GM18873 (cell line): ENCODE data around the gene ST7.
A peak's percentile ranks its signal among the peaks of the same experiment; 100 is the strongest.
"Not testable (repeated sequence)": the region's sequence is repeated elsewhere in the genome, so short reads cannot be mapped to it uniquely, and the experiment has no call there.

Experiments
- ATAC-seq: cut with Tn5 transposase; IDR thresholded peaks from one replicate; pipeline ENCODE4 v1.9.1; 2021; ENCODE audit warnings: mild to moderate bottlenecking, moderate library complexity, moderate number of reproducible peaks; ENCODE audit not compliant: unreplicated experiment, low FRiP score

ST7 gene

DNA sequence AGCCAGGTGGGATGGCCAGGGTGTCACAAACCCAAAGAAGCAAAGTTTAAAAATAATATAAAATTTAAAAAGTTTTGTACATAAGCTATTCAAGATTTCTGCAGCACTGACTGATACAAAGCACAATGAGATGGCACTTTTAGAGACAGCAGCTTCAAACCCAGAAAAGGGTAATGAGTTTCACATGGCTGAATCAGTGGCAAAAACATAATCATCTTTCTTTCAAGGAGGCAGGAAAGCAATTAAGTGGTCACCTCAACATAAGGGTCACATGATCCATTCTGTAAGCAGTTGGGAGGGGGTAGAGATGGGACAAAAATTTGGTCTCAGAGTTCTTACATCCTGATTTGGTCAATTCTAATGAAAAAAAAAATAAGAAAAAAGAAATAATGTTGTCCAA, 17.9 kb downstream of the ST7 start:
- not testable (repeated sequence) for ATAC-seq

DNA sequence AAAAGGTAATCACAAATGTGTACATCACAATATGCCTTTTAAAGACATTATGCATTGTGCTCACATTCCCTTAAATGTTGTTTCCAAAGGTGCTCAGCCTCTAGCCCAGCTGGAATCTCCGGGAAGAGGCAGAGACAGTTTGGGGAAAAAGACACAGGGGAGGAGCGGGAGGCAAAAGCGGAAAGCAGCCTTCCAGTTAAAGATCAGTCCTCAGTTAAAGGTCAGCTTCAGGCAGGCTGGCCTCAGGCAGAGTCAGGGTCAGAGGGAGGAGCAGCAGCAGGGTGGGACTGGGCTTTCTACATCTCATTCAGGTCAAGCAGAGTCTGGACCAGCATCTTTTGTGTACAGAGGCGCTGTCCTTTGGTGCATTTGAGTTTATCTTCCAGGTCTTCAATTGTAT, 18.6 kb downstream of the ST7 start:
- ATAC-seq = no peak

DNA sequence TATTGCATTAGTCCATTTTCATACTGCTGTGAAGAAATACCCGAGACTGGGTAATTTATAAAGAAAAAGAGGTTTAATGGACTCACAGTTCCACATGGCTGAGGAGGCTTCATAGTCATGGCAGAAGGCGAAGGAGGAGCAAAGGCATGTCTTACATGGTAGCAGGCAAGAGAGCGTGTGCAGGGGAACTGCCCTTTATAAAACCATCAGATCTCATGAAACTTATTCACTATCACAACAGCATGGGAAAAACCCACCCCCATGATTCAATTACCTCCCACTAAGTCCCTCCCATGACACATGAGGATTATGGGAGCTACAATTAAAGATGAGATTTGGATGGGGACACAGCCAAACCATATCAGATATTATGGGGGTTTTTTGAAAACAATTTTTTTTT, 21.7 kb downstream of the ST7 start:
- ATAC-seq = not testable (repeated sequence)

DNA sequence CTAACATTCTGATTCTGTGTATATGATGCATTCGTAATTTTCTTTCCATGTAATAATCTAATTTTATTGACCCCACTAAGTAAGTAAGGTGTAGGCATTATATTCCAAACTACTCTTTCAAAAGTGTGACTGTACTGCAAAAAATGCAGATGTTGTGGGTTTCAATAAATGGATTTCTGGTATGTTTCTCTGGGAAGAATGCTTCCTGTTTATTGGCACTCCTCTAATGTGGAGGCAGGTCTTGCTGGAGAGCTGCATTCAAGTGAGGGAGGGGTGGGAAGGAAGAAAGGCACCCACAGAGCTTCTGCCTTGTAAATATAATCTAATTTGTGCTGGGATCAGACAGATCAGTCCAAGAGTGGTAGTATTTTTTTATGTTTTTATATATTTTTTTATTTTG, 23.9 kb downstream of the ST7 start:
- ATAC-seq = no peak

DNA sequence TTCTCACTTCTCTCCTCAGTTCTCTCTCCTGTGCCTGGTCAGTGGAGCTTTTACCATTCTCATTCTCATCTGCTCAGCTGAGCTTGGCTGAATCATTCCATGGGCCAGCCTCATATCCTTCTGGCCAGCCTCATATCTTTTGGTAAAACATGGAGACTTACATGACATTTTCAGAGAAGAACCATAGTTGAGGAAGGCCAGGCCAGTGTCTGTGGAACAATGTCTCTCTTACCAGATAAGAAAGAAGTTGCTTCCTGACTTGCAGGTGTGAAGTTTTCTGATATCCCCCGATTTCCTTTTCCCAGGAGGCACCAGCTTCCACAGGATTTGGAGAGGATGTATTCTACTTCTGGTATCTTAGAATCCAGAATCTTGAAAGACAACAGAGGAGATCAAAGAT, 24.7 kb downstream of the ST7 start:
- ATAC-seq = no peak

DNA sequence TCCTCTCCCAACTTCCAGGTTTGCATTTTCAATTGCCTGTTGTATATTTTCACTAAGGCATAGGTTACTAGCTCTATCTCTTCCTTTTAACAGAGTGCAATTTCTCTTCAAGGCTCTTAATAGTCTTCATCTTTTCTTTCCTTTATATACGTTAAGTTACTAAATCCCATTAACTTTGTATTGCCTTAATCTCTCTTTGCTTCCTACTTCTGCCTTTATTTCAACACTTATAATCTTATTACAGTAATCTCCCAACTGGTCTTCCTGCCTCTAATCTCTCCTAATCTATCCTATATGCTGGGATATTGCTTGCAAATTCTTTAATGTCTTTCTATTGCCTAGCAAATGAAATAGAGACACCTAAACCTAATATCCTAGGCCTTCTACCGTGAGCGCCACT, 26.1 kb downstream of the ST7 start:
- ATAC-seq = no peak

DNA sequence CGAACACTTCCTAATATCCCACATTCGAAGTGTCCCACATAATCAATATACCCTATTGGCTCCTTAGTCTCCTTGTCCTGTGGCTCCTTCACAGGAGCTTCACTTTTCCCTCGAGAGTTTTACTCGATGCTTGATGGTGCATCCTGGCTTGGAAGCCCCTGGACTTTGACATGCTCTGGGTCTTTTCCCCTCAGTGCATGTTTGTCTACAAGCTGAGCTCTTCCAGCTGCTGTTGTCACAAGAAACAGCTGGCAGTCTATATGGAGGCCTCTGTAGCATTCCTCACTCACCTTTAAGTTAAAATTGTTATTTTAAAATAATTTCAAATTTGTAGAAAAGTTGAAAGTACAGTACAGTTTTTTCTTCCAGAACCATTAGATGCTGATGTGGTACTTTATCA, 27.1 kb downstream of the ST7 start:
- no peak for ATAC-seq

DNA sequence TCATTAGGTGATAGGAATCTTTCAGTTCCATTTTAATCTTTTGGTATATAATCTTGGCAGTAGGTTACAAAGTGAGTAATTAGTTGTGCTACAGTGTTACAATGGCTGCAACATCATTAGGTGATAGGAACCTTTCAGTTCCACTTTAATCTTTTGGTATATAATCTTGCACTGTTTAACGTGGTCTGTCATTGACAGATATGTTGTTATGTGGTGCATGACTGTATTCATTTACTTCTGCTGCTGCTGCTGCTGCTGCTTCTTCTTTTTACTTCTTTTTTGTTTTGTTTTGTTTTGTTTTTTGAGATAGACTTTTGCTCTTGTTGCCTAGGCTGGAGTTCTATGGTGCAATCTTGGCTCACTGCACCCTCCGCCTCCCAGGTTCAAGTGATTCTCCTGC, 28.6 kb downstream of the ST7 start:
- ATAC-seq = no peak

DNA sequence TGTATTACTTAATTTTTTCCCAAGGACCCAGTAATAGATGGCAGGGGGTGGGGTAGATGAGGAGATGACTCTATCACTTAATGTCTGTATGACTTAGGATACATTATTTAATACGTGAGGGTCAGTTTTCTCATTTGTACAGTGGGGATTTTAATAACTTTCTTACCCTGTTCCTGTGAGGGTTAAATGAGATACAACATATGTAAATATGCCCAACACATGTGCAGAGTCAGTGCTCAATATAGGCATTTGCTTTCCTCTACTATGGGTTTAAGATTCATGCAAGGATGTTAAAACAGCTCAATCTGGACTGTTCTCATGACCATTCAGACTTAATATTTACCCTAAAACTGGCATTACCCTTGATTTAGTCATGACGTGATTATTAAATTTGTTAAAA, 31.2 kb downstream of the ST7 start:
- peak; percentile 15 for ATAC-seq

DNA sequence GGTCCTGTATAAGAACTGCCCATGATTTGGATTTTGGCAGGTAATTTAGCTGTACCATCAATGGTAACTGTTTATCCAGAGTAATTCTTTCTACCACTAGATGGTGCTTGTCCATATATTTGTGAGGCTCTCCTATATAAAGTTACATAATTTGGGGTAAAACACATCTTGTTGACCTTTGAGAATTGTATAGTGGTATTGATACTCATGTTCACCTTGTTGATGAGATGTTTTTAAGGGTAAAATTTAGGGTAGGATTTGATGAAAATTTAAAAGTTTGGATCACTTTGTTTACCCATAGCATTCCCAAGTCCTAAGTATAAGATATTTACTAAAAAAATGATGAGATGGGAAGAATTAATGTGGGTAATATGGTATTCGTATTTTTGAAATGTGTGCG, 31.6 kb downstream of the ST7 start:
- ATAC-seq = peak; percentile 53

DNA sequence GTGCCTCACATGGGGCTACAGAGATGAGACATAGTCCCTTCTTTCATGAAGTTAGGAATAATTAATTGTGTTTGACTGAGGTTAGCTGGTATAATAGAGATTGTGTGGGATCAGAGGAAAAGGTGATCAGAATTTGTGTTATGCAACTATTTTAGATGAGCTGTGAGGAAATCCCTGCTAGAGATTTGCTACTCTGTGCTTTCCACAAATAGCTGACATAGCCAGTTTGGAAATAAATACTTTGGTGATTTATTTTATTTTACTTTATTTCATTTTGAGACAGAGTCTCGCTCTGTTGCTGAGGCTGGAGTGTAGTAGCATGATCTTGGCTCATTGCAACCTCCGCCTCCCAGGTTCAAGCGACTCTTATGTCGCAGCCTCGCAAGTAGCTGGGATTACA, 32.3 kb downstream of the ST7 start:
- no peak for ATAC-seq

DNA sequence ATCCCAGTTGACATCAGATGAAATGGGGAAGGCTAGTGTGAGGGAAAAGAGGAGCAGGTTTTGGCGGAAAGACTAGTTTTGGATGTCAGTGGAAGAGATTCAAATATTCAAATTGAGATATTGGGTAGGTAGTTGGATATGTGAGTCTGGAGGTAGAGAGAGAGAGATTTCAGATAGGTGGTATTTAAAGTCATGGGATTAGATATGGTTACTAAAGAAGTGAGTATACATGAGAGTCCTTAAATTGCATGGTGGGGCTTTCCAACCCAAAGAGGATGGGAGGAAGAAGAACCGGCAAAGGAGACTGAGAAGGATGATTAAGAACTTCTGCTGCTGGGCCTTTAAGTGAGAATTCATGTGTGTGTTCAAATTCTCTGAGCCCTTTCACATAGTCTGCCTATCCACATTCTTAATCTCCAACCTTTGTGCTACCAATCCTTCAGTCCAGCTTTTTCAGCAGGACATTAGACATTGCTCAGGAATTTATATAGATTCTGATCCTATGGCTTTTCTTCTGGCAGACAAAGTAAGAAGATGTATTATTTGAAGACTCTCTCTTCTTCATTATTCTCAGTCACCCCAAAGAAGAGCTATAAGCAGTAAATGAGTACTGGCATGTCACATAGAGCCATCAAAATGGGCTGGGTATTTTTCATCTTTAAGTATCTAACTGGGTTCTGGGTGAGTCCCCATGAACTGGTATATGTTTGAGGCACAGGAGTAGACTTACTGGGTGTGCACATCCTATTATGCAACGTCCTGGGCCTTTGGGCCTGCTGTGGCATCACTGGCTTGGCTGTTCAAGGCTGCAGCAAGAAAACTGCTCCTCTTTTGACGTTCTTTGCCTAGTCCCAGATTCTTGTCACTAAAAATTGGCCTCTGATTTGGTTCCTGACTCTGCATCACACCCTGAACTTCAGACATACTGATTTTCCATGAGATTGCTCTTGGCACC, 33.6 kb downstream of the ST7 start:
- ATAC-seq = no peak

DNA sequence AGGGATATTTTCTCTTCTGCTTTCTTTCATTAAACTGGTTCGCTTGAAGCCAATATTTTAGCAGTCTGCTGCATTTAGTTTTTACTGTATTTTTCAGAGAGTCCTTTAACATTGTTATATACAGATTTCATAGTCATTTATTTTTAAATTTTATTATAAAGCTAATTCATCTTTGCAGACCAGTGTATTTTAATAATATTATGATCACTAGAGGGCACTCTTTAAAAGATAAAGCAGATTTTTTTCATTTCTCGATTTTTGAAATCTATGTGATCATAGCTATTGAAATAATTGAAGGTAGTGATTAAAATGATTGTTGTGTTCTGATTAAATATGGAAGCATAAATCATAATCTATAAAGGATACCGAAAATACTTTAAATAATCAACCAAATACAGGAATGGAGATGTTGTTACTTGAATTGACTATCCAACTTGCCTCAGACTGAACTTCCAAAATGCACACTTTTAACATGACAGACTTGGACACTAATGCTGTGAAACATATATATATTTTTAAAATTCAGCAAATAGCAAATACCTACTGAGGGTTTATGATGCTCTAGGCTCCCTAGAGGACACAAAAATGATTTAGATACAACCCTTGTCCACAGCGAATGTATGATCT, 35.2 kb downstream of the ST7 start:
- no peak for ATAC-seq

DNA sequence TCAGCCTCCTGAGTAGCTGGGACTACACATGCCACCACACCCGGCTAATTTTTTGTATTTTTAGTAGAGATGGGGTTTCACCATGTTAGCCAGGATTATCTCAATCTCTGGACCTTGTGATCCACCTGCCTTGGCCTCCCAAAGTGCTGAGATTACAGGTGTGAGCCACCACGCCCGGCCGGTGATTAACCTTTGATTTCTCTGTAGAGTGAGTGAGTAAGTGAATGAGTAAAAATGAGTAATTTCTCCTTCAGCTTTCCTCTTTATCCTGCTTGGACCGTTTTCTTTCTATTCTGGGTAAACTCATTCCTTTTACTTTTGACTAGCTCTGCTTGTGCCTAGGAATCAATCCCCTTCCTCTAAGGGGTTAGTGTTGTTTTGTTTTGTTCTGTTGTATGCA, 36.8 kb downstream of the ST7 start:
- ATAC-seq = no peak

DNA sequence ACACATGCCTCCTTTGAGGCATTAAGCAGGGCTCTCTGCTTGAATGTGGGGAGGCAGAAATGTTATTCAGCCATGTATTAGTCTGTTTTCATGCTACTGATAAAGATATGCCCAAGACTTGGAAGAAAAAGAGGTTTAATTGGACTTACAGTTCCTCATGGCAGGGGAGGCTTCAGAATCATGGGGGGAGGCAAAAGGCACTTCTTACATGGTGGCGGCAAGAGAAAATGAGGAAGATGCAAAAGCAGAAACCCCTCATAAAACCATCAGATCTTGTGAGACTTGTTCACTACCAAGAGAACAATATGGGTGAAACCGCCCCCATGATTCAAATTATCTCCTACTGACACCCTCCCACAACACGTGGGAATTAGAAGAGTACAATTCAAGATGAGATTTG, 37.9 kb downstream of the ST7 start:
- no peak for ATAC-seq

DNA sequence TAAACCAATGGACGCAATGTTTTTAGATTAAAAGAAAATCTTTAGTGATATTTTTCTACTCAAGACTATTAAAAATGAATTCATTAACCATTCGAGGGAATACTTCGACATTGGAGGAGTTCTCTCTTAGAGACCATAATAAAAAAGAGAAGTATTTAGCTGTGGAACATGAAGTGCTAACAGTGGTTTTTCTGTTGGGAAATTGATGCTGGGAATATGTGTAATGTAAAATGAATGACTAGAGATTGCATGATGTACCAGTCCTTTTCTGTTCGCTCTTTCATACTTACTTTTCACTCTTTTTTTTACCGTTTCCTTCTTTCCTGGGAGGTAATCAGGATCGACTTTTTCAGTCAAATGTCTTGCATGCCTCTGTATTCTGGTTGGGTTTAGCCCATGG, 41.3 kb downstream of the ST7 start:
- ATAC-seq = no peak

DNA sequence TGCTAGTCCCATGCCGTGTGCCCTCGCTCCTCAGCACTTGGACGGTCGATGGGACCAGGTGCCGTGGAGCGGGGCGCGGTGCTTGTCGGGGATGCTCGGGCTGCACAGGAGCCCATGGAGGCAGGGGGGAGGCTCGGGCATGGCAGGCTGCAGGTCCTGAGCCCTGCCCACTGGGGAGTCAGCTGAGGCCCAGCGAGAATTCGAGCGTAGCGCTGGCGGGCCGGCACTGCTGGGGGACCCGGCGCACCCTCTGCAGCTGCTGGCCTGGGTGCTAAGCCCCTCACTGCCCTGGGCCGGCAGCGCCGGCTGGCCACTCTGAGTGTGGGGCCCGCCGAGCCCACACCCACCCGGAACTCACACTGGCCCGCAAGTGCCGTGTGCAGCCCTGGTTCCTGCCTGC, 44.7 kb downstream of the ST7 start:
- ATAC-seq = no peak

DNA sequence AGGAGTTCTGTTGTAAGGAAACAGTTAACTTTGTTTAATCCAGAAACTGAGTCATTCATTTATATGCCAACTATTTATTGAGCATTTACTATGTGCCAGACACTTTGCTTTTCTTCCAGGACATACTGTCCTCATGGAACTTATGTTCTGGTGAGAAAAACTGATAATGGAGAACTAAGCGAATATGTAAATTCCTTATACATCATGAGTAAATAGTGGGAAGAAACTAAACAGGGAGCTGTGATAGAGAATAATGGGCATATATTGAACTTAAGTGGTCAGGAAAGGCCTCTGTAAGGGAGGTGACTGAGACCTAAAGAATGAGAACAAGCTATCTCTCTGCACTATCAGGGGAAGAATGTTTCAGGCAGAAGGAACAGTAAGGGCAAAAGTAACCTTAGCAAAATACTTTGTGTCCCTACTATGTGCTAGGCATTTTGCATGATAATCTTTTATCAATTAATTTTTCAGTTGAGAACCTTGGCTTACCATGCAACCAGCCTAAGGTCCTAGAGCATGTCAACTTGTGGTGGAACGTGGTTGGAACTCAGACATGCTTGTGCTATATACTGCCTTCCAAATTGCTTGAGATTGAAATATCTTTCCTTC, 45.4 kb downstream of the ST7 start:
- no peak for ATAC-seq

DNA sequence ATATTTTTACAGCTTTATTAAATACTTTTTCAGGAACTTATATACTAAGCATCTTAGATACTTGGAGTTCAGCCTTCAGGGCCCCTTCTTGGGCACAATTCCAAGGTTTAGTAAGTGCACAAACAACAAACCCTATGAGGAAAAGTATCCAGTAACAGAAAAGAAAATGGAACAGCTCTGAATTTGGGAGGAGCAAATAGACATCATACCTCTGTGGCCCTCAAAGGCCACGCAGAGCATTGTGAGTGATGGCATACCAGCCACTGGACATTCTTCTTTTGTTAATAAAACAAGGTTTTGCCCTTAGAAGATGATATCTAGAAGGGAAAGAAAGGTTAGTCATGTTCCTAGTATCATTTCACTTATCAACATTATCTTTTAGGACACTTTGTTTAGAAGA, 46.0 kb downstream of the ST7 start:
- ATAC-seq = no peak

DNA sequence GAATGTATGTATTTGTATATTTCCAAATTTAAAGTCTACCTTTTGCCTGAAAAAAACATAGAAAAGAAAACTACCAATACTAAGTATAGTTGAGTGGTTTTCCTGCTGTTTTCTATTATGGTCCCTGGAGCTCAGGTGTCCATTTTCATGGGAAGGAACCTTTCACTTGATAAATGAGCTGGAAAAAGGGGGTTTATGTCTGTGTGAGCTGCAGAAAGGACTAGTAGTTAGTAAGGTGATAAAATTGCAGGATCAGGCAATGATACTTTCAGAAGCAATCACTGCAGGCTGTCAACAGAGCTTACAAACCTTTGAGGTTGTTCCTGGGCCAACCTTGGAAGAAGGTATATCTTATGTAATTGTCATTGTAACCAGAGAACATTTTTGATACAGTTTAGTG, 48.0 kb downstream of the ST7 start:
- no peak for ATAC-seq

DNA sequence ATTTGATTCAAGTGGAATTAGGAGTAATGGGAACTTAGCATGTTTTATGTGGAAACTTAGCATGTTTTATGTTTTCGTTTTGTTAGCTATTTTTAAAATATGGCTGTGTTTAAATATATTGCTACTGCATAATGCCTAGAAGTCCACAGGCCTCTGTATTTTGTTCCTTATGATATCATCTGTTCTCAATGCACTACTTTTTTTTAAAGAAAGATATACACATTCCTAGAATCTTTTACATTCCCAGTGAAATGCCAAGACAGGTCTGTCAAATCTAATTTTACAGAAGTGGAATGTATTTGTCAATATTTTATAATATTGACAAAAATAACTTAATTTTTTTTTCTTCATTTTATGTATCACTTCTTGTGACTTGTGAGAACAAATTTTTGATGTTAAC, 51.6 kb downstream of the ST7 start:
- no peak for ATAC-seq

DNA sequence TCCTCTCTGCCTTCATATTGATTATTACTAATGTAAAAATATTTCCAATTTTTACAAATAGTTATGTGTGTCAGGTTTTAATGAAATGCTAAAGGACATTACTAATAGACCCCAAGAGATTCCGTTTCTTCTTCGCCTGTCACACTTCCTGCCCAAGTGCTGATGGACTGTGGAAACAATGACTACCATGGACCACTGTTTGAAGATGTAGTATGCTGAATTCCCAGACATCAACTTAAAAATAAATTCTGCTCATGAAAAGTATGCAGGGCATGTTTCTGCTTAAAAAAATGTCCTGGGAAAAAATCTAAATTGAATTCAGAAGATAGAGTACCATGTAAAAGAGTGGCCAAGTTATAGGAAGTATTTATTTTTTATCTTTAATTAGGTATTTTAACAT, 52.1 kb downstream of the ST7 start:
- no peak for ATAC-seq
